Dedifferentiated amniotic fluid mesenchymal stem cell (primary cell): Measurements from ENCODE around the gene OR6N1.

Experiments used
- DNase-seq: peaks from one replicate; pipeline ENCODE4 v3.0.0-alpha.2; 2016; ENCODE audit errors: extremely low spot score

The OR6N1 gene

GRCh38 chr1:158752155-158752712 is 19.8 kb downstream of the OR6N1 start:
- no peak for DNase-seq

- no peak for DNase-seq
These were observed 36.1 kb downstream of the OR6N1 start for GRCh38 chr1:158735848-158736247.

GRCh38 chr1:158732524-158732923 is 39.5 kb downstream of the OR6N1 start:
- DNase-seq = no peak

- DNase-seq = no peak
These were observed 40.3 kb downstream of the OR6N1 start for GRCh38 chr1:158731707-158732106.

GRCh38 chr1:158730453-158730852 is 41.5 kb downstream of the OR6N1 start:
- no peak for DNase-seq

DNA sequence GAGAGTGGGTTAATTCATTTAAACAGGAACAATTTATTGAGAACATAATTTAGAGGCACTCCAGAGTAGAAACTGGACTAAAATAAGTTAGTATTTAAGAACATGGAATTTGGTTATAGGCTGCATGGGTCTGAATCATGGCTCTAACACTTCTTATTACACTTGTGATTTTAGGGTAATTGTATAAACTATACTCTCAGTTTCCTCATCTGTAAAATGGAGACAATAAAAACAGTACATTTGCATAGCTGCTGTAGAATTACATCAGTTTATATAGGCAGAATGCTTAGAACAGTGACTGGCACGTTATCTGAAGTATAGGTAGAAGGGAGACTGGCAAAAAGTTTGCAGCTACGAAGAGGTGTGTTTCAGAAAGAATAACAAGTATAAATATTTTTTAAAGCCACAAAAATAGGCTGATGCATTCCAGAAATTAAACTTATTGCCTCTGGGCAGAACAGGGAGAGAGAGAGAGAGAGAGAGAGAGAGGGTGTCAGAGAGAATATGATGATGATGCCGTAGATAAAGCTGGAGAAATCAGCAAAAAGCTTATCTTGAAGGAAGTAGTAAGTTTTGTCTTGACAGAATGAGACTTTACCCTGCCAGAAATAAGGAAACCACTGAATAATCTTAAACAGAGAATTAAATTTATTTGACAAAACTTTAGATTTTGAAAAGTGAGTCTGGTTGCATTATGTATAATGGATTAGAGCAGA is 43.3 kb downstream of the OR6N1 start:
- DNase-seq = no peak

DNA sequence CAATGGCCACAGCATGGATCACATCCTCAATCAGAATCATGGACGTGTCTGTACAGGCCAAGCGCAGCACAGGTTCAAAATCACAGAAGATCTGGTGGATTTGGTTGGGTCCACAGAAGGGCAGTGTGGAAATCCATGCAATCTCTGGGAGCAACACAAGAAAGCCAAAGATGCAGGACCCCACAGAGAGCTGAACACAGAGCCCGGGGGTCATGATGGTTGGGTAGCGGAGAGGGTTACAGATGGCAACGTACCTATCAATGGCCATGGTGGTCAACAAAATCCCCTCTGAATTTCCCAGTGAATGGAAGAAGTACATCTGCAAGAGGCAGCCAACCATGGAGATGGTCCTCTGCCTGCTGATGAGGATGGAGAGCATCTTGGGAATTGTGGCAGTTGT is 47.6 kb downstream of the OR6N1 start:
- no peak for DNase-seq

DNA sequence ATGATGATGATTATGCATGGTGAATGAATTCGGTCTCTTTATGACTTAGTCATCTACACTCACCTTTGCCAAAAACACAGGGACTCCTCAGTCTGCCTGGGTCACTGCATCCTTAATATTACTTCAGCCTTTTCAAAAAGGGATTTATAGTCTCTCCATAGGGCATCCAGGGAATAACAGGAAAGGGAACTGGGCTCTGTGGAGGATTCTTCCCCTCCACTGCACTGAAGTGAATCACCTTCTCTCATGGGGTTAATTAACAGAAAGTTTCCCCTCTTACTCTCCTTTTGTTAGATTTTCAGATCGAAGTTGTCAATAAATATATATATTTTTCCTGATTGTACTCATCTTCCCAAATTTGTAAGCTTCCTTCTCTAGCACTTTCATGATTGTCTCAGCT is 51.4 kb downstream of the OR6N1 start, which contains the start of gene OR6K3:
TSS of gene OR6K3 (minus strand) at position 101 of the 400 bp plus-strand sequence. CDS start 2,605 bp downstream, outside the sequence.
- no peak for DNase-seq

- no peak for DNase-seq
These were observed 52.3 kb downstream of the OR6N1 start for GRCh38 chr1:158719664-158720063.

GRCh38 chr1:158717344-158717743 is 54.7 kb downstream of the OR6N1 start:
- DNase-seq = no peak

- DNase-seq = no peak
These were observed 55.7 kb downstream of the OR6N1 start for GRCh38 chr1:158716335-158716734.

DNA sequence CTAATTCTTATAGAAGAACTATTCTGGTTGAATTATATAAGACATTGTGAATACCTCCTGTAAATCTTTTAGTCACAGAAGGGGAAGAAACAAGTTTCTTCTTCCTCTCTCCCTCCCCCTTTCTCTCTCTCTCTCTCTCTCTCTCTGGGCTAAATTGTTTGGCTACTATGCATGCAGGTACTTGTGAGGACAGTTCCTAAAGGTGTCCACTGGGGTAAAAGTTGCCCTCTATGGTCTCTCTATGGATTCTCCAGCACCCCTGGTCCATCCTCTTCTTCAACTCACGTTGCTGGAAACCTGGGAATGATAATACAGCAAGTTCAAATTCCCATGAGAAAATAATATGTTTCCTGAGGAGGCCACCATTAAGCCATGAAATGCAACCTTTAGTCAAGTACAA is 57.2 kb downstream of the OR6N1 start:
- no peak for DNase-seq
